Hepatocyte (in vitro differentiated cells): ENCODE results near the gene TMEM63B. TPM values are rescaled to one million over a fixed set of nuclear protein-coding genes. Genes with fewer than 3 reads are reported as not detected.
"Not testable (repeated sequence)": the region's sequence is repeated elsewhere in the genome, so short reads cannot be mapped to it uniquely, and the experiment has no call there.

Source experiments
- DNase-seq: peaks from one replicate; pipeline ENCODE4 v3.0.0-alpha.2; 2016; ENCODE audit warnings: low spot score
- H2AFZ ChIP-seq: fragments of 200-600 bp; sonication (generic); 2 replicates; pipeline ENCODE4 v1.6.0; 2016; ENCODE audit warnings: antibody characterized with exemption, mild to moderate bottlenecking
- H3K27ac ChIP-seq: fragments of 200-600 bp; sonication (generic); 2 replicates; pipeline ENCODE4 v1.5.1; 2016; ENCODE audit warnings: mild to moderate bottlenecking
- H3K27me3 ChIP-seq: fragments of 200-600 bp; sonication (generic); 2 replicates; pipeline ENCODE4 v1.6.1; 2016
- H3K36me3 ChIP-seq: fragments of 200-600 bp; sonication (generic); replicated peaks from 2 replicates; pipeline ENCODE4 v1.5.1; 2016; ENCODE audit warnings: low read depth; ENCODE audit not compliant: insufficient read depth
- H3K4me1 ChIP-seq: fragments of 200-600 bp; sonication (generic); 2 replicates; pipeline ENCODE4 v1.5.1; 2016; ENCODE audit warnings: mild to moderate bottlenecking, moderate library complexity; ENCODE audit not compliant: insufficient read depth
- H3K4me2 ChIP-seq: fragments of 200-600 bp; sonication (generic); 2 replicates; pipeline ENCODE4 v1.6.0; 2016
- H3K4me3 ChIP-seq: fragments of 200-600 bp; sonication (generic); 2 replicates; pipeline ENCODE4 v1.5.1; 2016; ENCODE audit warnings: mild to moderate bottlenecking
- H3K79me2 ChIP-seq: fragments of 200-600 bp; sonication (generic); 2 replicates; pipeline ENCODE4 v1.6.0; 2017; ENCODE audit warnings: mild to moderate bottlenecking
- H3K9me2 ChIP-seq: fragments of 200-600 bp; sonication (generic); replicated peaks from 2 replicates; pipeline ENCODE4 v1.6.0; 2017; ENCODE audit warnings: mild to moderate bottlenecking; ENCODE audit not compliant: insufficient read depth
- H3K9me3 ChIP-seq: fragments of 200-600 bp; sonication (generic); 2 replicates; pipeline ENCODE4 v1.5.1; 2016; ENCODE audit warnings: low read depth, mild to moderate bottlenecking
- H4K20me1 ChIP-seq: fragments of 200-600 bp; sonication (generic); 2 replicates; pipeline ENCODE4 v1.6.0; 2016; ENCODE audit warnings: mild to moderate bottlenecking; ENCODE audit not compliant: insufficient read depth, poor library complexity, severe bottlenecking
- EZH2 ChIP-seq: fragments of 200-600 bp; sonication (generic); IDR thresholded peaks from 2 replicates; pipeline ENCODE4 v1.6.1; 2016; ENCODE audit warnings: antibody characterized with exemption, mild to moderate bottlenecking, borderline replicate concordance
- EZH2phosphoT487 ChIP-seq: fragments of 200-600 bp; sonication (generic); IDR thresholded peaks from one replicate; pipeline ENCODE4 v1.6.1; 2018; ENCODE audit warnings: antibody characterized with exemption, mild to moderate bottlenecking, low read depth, moderate library complexity; ENCODE audit not compliant: unreplicated experiment, severe bottlenecking
- WGBS: methylation state at CpG from one replicate; pipeline ENCODE4 v1.1.6; 2016; ENCODE audit warnings: low lambda C conversion rate; ENCODE audit errors: missing lambda C conversion rate; 5-methylcytosine and 5-hydroxymethylcytosine counted together
- polyA plus RNA-seq: library from polyadenylated mRNA; unstranded; fragments of >200 nt; fragmentation: Nextera tagmentation; extraction: Ambion mirVana; gene quantifications from 2 replicates; pipeline ENCODE4 v1.2.1, GENCODE V29; 2016
- total RNA-seq: library from RNA; depleted of rRNA; stranded (reverse); fragments of >200 nt; gene quantifications from 2 replicates; pipeline ENCODE4 v1.2.3, GENCODE V29; 2014
- TF ChIP-seq, protein P1 (sequence below): fragments of 200-600 bp; sonication (generic); IDR thresholded peaks from 2 replicates; pipeline ENCODE4 v1.5.1; 2016; ENCODE audit warnings: antibody characterized with exemption, mild to moderate bottlenecking; ENCODE audit not compliant: poor library complexity

The TMEM63B gene
- total and polyA plus RNA-seq, 2 experiments from 2014 or later: 31.4 to 43.5 TPM

DNA sequence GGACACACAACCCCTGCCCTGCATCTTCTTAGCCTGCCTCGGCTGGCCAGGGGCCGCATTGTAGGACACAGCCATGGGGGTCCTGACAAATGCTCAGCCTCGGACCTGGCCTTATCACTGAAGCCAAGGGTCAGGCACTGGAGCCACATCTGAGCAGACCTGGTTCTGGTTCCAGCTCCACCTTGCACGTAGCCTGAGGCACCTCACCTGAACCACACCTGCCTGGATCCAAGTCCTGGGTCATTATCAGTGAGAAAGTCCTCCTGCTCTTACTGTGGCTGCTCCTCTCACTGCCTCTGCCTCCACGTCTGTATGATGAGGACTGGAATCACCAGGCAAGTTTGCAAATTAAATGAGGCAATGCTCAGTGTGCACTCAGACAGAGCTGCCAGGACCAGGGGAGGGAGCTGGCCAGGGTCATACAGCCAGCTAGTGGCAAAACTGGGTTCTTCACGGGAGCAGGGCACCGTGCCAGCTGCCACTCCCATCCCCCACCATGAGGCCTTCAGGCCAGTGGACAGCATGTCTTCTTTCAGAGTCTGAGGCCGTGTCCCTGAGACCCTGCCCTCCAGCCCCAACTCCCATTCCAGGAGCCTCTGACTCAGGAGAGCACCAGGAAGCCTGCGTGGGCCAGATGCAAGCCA is 40.3 kb upstream of the TMEM63B start:
- DNase-seq: peak; percentile 52
- H3K36me3 ChIP-seq: no peaks in the 10 kb centered on the region
- no peak overlapping the region for H3K4me3 ChIP-seq
- H3K4me2 ChIP-seq: no peak overlapping the region
- H4K20me1 ChIP-seq: no peaks in the 10 kb centered on the region
- 76% methylated on average over 9 of the region's 9 CpGs for WGBS
- TF ChIP-seq, protein P1, sequence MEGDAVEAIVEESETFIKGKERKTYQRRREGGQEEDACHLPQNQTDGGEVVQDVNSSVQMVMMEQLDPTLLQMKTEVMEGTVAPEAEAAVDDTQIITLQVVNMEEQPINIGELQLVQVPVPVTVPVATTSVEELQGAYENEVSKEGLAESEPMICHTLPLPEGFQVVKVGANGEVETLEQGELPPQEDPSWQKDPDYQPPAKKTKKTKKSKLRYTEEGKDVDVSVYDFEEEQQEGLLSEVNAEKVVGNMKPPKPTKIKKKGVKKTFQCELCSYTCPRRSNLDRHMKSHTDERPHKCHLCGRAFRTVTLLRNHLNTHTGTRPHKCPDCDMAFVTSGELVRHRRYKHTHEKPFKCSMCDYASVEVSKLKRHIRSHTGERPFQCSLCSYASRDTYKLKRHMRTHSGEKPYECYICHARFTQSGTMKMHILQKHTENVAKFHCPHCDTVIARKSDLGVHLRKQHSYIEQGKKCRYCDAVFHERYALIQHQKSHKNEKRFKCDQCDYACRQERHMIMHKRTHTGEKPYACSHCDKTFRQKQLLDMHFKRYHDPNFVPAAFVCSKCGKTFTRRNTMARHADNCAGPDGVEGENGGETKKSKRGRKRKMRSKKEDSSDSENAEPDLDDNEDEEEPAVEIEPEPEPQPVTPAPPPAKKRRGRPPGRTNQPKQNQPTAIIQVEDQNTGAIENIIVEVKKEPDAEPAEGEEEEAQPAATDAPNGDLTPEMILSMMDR: no peak
- TF ChIP-seq EZH2phosphoT487: no peak
- TF ChIP-seq EZH2: no peak
- no peaks in the 10 kb centered on the region for H3K4me1 ChIP-seq
- H3K9me2 ChIP-seq: no peaks in the 10 kb centered on the region
- no peaks in the 10 kb centered on the region for H3K79me2 ChIP-seq
- H2AFZ ChIP-seq: no peak overlapping the region
- H3K27ac ChIP-seq: no peak overlapping the region
- no peaks in the 10 kb centered on the region for H3K27me3 ChIP-seq
- no peaks in the 10 kb centered on the region for H3K9me3 ChIP-seq

DNA sequence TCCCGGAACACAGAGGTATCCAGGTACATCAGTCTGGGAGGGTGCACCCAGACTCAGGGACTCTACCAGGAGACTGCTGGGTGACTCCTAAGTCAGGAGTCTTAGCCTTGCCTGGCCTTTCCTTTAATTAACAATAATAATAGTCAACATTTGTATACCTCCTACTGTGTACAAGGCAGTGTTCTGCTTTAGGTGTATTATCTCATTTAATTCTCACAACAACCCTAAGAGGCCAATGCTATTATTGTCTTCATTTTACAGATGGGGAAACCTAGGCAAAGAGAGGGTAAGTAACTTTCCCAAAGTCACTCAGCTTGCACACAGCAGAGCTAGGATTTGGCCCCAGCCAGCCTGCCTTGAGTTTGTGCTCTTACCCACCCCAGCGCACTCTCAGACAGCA is 39.7 kb upstream of the TMEM63B start:
- Histone ChIP-seq H3K36me3 (no peaks in the 10 kb centered on the region), H2AFZ (no peak overlapping the region), H3K4me2 (no peak overlapping the region), H3K27me3 (no peaks in the 10 kb centered on the region), H3K9me3 (no peaks in the 10 kb centered on the region), H3K4me1 (no peaks in the 10 kb centered on the region), H4K20me1 (no peaks in the 10 kb centered on the region), H3K4me3 (no peak overlapping the region), H3K27ac (no peak overlapping the region), H3K79me2 (no peaks in the 10 kb centered on the region), H3K9me2 (no peaks in the 10 kb centered on the region)
- TF ChIP-seq EZH2 (no peak), EZH2phosphoT487 (no peak)
- TF ChIP-seq, protein P1: no peak
- 93% methylated on average over 2 of the region's 2 CpGs for WGBS
- DNase-seq: no peak

DNA sequence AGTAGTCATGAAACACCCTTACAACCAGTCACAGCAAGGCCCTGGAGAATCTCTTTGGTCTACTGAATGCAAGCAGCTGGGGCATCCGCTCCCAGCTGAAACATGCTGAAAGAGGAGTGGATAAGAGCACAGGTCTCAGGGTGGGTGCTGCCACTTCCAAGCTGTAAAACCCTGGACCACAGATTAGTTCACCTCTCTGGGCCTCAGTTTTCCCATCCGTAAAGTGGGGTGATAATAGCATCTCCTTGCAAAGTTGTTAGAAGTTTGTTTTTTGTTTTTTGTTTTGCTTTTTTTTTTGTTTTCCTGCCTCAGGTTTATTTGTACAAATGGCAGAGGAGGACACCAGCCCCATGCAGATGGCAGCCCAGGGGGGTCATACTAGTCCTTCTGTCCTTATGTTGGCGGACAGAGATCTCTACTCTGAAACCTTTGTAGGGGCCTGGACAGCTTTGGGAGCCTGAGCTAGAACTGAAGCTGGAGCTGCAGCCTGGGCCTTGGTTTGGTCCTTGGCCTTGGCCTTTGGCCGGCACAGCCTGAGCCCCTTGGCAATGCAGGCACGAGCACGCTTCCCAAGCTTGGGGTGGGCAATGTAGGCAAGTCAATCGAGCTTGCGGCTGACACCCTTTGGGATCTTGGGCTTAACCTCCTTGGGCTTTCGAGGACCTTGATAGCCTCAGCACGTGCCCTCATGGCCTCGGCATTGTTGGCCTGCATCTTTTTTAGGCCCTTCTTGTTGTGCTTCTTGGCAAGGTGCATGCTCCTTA is 38.3 kb upstream of the TMEM63B start:
- H2AFZ ChIP-seq: no peak overlapping the region
- no peak overlapping the region for H3K27ac ChIP-seq
- no peaks in the 10 kb centered on the region for H3K79me2 ChIP-seq
- H3K4me1 ChIP-seq: peaks cover 4% of the 10 kb centered on the region
- DNase-seq: no peak
- H4K20me1 ChIP-seq: no peaks in the 10 kb centered on the region
- no peak overlapping the region for H3K4me2 ChIP-seq
- no peaks in the 10 kb centered on the region for H3K36me3 ChIP-seq
- no peaks in the 10 kb centered on the region for H3K27me3 ChIP-seq
- 94% methylated on average over 11 of the region's 11 CpGs for WGBS
- no peak for TF ChIP-seq EZH2phosphoT487
- no peaks in the 10 kb centered on the region for H3K9me2 ChIP-seq
- no peaks in the 10 kb centered on the region for H3K9me3 ChIP-seq
- no peak overlapping the region for H3K4me3 ChIP-seq

DNA sequence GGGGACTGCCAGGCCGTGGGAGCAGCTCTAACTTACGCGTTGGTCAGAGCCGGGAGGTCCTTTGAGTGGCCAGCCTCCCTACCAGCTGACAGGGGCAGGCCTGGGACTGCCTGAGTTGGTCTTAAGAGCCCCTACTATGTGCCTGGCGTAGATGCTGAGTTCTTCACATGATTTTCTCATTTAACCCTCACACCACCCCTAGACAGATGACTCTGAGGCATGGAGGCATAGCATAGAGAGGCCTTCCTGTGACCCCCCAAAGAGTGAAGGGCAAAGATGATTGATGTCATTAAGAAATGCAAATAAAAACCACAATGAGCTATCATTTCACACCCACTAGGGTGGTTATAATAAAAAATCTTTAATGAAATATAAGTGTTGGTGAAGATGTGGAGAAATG is 36.9 kb upstream of the TMEM63B start:
- Histone ChIP-seq H3K9me2 (no peaks in the 10 kb centered on the region), H3K4me3 (no peak overlapping the region), H3K4me2 (no peak overlapping the region), H3K27me3 (no peaks in the 10 kb centered on the region), H3K9me3 (no peaks in the 10 kb centered on the region), H3K79me2 (no peaks in the 10 kb centered on the region), H3K4me1 (peaks cover 16% of the 10 kb centered on the region), H2AFZ (no peak overlapping the region), H3K27ac (no peak overlapping the region), H4K20me1 (no peaks in the 10 kb centered on the region), H3K36me3 (no peaks in the 10 kb centered on the region)
- WGBS: 90% methylated on average over 5 of the region's 5 CpGs
- no peak for DNase-seq
- TF ChIP-seq, protein P1: no peak
- TF ChIP-seq EZH2phosphoT487 (no peak), EZH2 (no peak)

DNA sequence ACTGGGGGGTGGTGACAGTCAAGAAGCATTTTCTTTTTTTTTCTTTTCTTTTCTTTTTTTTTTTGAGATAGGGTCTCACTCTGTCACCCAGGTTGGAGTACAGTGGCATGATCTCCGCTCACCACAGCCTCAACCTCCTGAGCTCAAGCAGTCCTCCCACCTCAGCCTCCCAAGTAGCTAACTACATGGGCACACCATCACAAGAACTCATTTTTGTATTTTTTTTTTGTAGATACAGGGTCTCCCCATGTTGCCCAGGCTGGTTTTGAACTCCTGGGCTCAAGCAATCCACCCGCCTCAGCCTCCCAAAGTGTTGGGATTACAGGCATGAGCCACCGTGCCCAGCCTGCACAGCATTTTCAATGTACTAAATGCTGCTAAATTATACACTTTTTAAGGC is 36.0 kb upstream of the TMEM63B start:
- H3K36me3 ChIP-seq, H3K79me2 ChIP-seq, H3K9me2 ChIP-seq, H3K4me3 ChIP-seq, H3K4me2 ChIP-seq, DNase-seq, H3K27me3 ChIP-seq, H2AFZ ChIP-seq, H3K9me3 ChIP-seq, H4K20me1 ChIP-seq, H3K27ac ChIP-seq: not testable (repeated sequence)
- peaks cover 16% of the 10 kb centered on the region for H3K4me1 ChIP-seq
- WGBS: 91% methylated on average over 3 of the region's 3 CpGs
